C4-2B (cell line): ENCODE measurements around the gene GALNT16.

Experiments used
- CTCF ChIP-seq: fragments of 450-650 bp; conservative IDR thresholded peaks from 2 replicates; pipeline ENCODE4 v1.5.1; 2017; ENCODE audit warnings: mild to moderate bottlenecking
- ZFX ChIP-seq: fragments of 450-650 bp; IDR thresholded peaks from 2 replicates; pipeline ENCODE4 v1.6.1; 2017

GRCh38 chr14:69237142-69237541 is 22.8 kb upstream of the GALNT16 start:
- no peak for TF ChIP-seq CTCF
- TF ChIP-seq ZFX: no peak
